Panc1 (cell line): ENCODE data around the gene MAP3K1. TPM values are rescaled to one million over a fixed set of nuclear protein-coding genes. Genes with fewer than 3 reads are reported as not detected.

Experiments
- ATAC-seq: fragments of 200-7000 bp; cut with Tn5 transposase; 2 replicates; pipeline ENCODE4 v1.9.1; 2020; ENCODE audit warnings: mild to moderate bottlenecking, moderate library complexity
- BruUV-seq: library from RNA; stranded (reverse); fragments of 400-500 nt; replicated peaks from 2 replicates; lab custom pipeline; 2021; lab: Mats Ljungman, UMichigan
- CTCF ChIA-PET: fragments of 300-600 bp; sonication (Branson Sonifier 250); formaldehyde crosslinking; loops from one replicate; lab custom pipeline; 2022; ENCODE audit warnings: antibody characterized with exemption; lab: Charles Lee
- POLR2A ChIA-PET: fragments of 300-600 bp; sonication (Branson Sonifier 250); formaldehyde crosslinking; loops from one replicate; lab custom pipeline; 2022; ENCODE audit warnings: antibody characterized with exemption; lab: Charles Lee
- DNase-seq: peaks from one replicate; pipeline ENCODE4 v3.0.0-alpha.2; 2010; ENCODE audit warnings: low read depth, low spot score
- H3K27ac ChIP-seq: 2 replicates; pipeline ENCODE4 v1.5.1; 2011; ENCODE audit warnings: mild to moderate bottlenecking, low read length, inconsistent platforms
- H3K27me3 ChIP-seq: fragments of 200-500 bp; sonication (Bioruptor generic); 2 replicates; pipeline ENCODE4 v1.6.0; 2014; ENCODE audit warnings: low read length, inconsistent platforms; ENCODE audit not compliant: control insufficient read depth, insufficient read depth
- H3K36me3 ChIP-seq: fragments of 200-500 bp; sonication (Bioruptor generic); 2 replicates; pipeline ENCODE4 v1.5.1; 2014; ENCODE audit warnings: inconsistent platforms, mild to moderate bottlenecking, low read length, moderate library complexity; ENCODE audit not compliant: control insufficient read depth, insufficient read depth
- H3K4me1 ChIP-seq: 2 replicates; pipeline ENCODE4 v1.5.1; 2011; ENCODE audit warnings: inconsistent platforms, mild to moderate bottlenecking, low read length, moderate library complexity; ENCODE audit not compliant: control insufficient read depth, insufficient read depth
- H3K4me3 ChIP-seq, 2 experiments: 2 replicates each; pipeline ENCODE4 v1.5.1; 2011 to 2012; ENCODE audit warnings: low read depth in 2 of 2, low read length in 2 of 2, mild to moderate bottlenecking in 2 of 2, inconsistent platforms in 1 of 2, moderate library complexity in 1 of 2
- H3K9me3 ChIP-seq: fragments of 200-500 bp; sonication (Bioruptor generic); 2 replicates; pipeline ENCODE4 v1.5.1; 2014; ENCODE audit warnings: low read depth, mild to moderate bottlenecking, inconsistent platforms, low read length, moderate library complexity; ENCODE audit not compliant: control insufficient read depth, insufficient read depth
- CTCF ChIP-seq: fragments of 450-650 bp; IDR thresholded peaks from 2 replicates; pipeline ENCODE4 v1.5.1; 2017; ENCODE audit warnings: mild to moderate bottlenecking
- POLR2AphosphoS5 ChIP-seq: IDR thresholded peaks from 2 replicates; pipeline ENCODE4 v1.6.1; 2012; ENCODE audit warnings: mild to moderate bottlenecking, low read depth, low read length, moderate library complexity
- REST ChIP-seq, 2 experiments: IDR thresholded peaks; 2 replicates each; pipeline ENCODE4 v1.6.1; 2011 to 2012; ENCODE audit warnings: low read depth in 2 of 2, control low read depth in 1 of 2, low read length in 1 of 2, mild to moderate bottlenecking in 1 of 2, moderate library complexity in 1 of 2; ENCODE audit not compliant: insufficient read depth in 1 of 2
- SIN3A ChIP-seq: IDR thresholded peaks from 2 replicates; pipeline ENCODE4 v1.6.1; 2012; ENCODE audit warnings: low read depth, mild to moderate bottlenecking, low read length, moderate library complexity, borderline replicate concordance; ENCODE audit not compliant: insufficient read depth
- TCF7L2 ChIP-seq: IDR thresholded peaks from 2 replicates; pipeline ENCODE4 v1.6.1; 2011; ENCODE audit warnings: mild to moderate bottlenecking, low read depth, low read length, inconsistent platforms
- in situ Hi-C: cut with HindIII; loops from 2 replicates; pipeline ENCODE4 v1.10.0; 2016; ENCODE audit warnings: low sequenced_read_pairs, low pct_unique_long_range_greater_than_20kb
- intact Hi-C: fragments of 100-400 bp; cut with micrococcal nuclease; formaldehyde crosslinking; loops from one replicate; pipeline ENCODE4 v1.10.0; 2022; ENCODE audit not compliant: unreplicated experiment
- total RNA-seq: library from RNA; stranded (reverse); gene quantifications from one replicate; pipeline ENCODE4 v1.2.1, GENCODE V29; 2021; ENCODE audit not compliant: unreplicated experiment

MAP3K1 gene
- total RNA-seq, 1 experiment from 2014 or later = 6.2 TPM

GRCh38 chr5:56893251-56893951 is 78.1 kb downstream of the MAP3K1 start:
- intact Hi-C loops = no loop called here
- no peaks in the 10 kb centered on the region for H3K27me3 ChIP-seq
- H3K4me1 ChIP-seq = no peaks in the 10 kb centered on the region
- DNase-seq (no peak), ATAC-seq (no peak)
- no peak for TF ChIP-seq SIN3A
- no peak for TF ChIP-seq TCF7L2
- TF ChIP-seq POLR2AphosphoS5 = no peak
- TF ChIP-seq CTCF = no peak
- TF ChIP-seq REST (IDR thresholded peaks at IDR 0.05; ENCODE audit: insufficient read depth in 1 of 2, low read depth in 2 of 2, low read length in 1 of 2) = no peak
- in situ Hi-C loops = no loop called here
- ChIA-PET POLR2A (no interaction called here), CTCF (no interaction called here)
- no peaks in the 10 kb centered on the region for H3K9me3 ChIP-seq
- no peak overlapping the region for H3K27ac ChIP-seq
- BruUV-seq = no TSS peak
- H3K36me3 ChIP-seq = no peaks in the 10 kb centered on the region
- no peak overlapping the region for H3K4me3 ChIP-seq

- ChIA-PET POLR2A (no interaction called here), CTCF (no interaction called here)
- ATAC-seq (no peak), DNase-seq (no peak)
- no peak overlapping the region for H3K4me3 ChIP-seq
- H3K27ac ChIP-seq = no peak overlapping the region
- no peaks in the 10 kb centered on the region for H3K9me3 ChIP-seq
- TF ChIP-seq REST (IDR thresholded peaks at IDR 0.05; ENCODE audit: insufficient read depth in 1 of 2, low read depth in 2 of 2, low read length in 1 of 2) = no peak
- no peak for TF ChIP-seq POLR2AphosphoS5
- no peak for TF ChIP-seq SIN3A
- TF ChIP-seq CTCF = no peak
- in situ Hi-C loops = no loop called here
- H3K27me3 ChIP-seq = no peaks in the 10 kb centered on the region
- H3K36me3 ChIP-seq = no peaks in the 10 kb centered on the region
- H3K4me1 ChIP-seq = no peaks in the 10 kb centered on the region
- no TSS peak for BruUV-seq
- intact Hi-C loops = no loop called here
Measured at GRCh38 chr5:56896763-56897162, 81.4 kb downstream of the MAP3K1 start.
